Measurements from ENCODE around the gene EPHA7.

EPHA7 gene

DNA sequence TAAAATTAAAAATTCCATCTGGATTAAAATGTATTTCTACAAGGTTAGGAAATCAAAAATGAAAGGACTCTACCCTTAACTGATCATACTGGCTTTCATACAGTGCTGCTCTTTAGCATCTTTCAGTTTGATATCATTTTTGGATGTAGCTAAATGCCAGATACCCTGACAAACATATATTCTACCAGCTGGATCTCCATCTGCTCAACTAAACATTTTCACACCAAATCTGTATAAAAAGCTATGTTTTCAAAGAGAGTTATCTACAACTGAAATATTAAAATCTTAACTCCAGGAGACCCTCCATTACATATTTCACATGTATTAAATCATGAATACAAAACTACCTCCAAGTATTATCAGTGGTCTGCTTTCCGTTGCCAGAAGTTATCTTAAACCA, 95.7 kb downstream of the EPHA7 start:
- no peaks in the 10 kb centered on the region for H3K36me3 Mint-ChIP-seq (ENCODE audit: low read depth)
- H3K4me1 Mint-ChIP-seq (ENCODE audit: low read depth) = no peaks in the 10 kb centered on the region
- H3K27me3 Mint-ChIP-seq = no peaks in the 10 kb centered on the region
- no peaks in the 10 kb centered on the region for H3K9me3 Mint-ChIP-seq
- no peak overlapping the region for H3K4me3 Mint-ChIP-seq
- no peak overlapping the region for H3K27ac Mint-ChIP-seq

DNA sequence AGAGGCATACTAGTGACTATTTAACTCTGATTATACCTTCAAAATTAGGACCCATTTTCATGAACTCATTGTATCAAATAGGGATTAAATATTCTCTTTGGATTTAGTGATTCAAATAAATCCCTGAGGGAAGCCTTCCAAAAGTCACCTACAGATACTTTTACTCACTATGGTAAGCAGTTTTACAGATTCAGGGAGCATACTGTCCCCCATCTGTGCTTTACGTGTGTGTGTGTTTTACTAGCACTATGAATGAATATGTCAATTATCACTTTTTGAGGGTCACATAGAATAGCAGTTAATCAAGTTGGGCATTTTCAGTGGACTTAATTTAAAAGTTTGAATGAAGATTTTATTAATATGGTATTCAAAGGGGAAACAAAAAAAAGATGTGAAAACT, 96.7 kb downstream of the EPHA7 start:
- H3K27ac Mint-ChIP-seq = no peak overlapping the region
- H3K4me1 Mint-ChIP-seq (ENCODE audit: low read depth) = no peaks in the 10 kb centered on the region
- no peaks in the 10 kb centered on the region for H3K36me3 Mint-ChIP-seq (ENCODE audit: low read depth)
- H3K4me3 Mint-ChIP-seq = no peak overlapping the region
- H3K9me3 Mint-ChIP-seq = no peaks in the 10 kb centered on the region
- no peaks in the 10 kb centered on the region for H3K27me3 Mint-ChIP-seq

DNA sequence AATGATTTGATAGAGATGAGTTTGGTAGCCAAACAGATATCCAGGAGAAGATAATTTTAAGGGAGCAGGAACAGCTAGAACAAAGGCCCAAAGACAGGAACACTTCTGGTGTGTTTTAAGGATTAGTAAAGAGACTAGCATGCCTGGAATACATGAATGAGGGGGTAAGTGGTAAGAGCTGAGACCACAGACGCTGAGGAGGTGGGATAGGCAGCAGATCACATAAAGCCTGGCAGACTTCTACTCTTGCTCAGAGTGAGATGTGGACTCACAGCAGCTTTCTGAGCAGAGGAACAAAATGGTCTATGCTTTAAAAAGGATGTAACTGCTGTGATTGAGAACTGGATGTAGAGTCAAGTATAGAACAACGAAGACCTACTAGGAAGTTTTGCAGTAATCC, 100.1 kb downstream of the EPHA7 start:
- no peaks in the 10 kb centered on the region for H3K9me3 Mint-ChIP-seq
- H3K27ac Mint-ChIP-seq = no peak overlapping the region
- H3K4me1 Mint-ChIP-seq (ENCODE audit: low read depth) = no peaks in the 10 kb centered on the region
- no peak overlapping the region for H3K4me3 Mint-ChIP-seq
- H3K36me3 Mint-ChIP-seq (ENCODE audit: low read depth) = no peaks in the 10 kb centered on the region
- no peaks in the 10 kb centered on the region for H3K27me3 Mint-ChIP-seq

DNA sequence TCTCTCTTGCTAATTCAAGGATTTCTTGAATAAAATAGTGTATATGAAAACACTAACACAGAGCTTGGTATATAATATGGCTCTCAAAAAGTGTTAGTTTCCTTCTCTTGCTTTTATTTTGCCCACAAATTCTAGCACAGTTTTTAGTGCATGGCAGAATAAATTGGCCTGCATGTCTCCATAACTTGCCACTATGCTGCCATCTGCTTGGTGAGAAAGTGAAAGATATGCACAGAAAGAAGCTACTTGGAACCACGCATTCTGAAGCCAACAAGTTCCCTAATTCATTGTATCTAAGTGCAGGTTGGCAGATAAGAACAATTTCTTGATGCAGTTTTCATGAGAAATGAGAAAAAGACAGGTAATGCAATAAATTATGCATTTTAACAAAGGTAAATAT, 101.2 kb downstream of the EPHA7 start:
- H3K4me3 Mint-ChIP-seq = no peak overlapping the region
- no peaks in the 10 kb centered on the region for H3K4me1 Mint-ChIP-seq (ENCODE audit: low read depth)
- no peaks in the 10 kb centered on the region for H3K27me3 Mint-ChIP-seq
- no peaks in the 10 kb centered on the region for H3K36me3 Mint-ChIP-seq (ENCODE audit: low read depth)
- no peaks in the 10 kb centered on the region for H3K9me3 Mint-ChIP-seq
- H3K27ac Mint-ChIP-seq = no peak overlapping the region

DNA sequence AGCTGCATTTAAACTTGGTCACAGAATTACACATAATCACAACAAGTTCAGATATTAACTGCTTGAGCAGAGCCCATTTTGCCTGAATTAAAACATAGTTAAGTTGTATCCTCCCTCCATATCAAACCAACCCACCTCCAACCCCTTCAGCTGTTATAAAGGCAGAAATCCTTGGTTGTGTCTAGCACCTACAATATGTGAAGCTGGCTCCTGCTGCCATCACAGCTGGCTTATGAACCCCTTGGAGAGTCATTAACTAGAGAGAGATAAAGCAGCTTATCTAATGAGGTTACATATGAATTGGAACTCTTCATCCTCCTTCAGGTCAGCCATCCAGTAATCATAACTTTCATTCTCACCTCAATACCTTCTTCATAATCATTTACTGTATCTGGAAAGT, 101.8 kb downstream of the EPHA7 start:
- no peaks in the 10 kb centered on the region for H3K27me3 Mint-ChIP-seq
- H3K36me3 Mint-ChIP-seq (ENCODE audit: low read depth) = no peaks in the 10 kb centered on the region
- no peaks in the 10 kb centered on the region for H3K9me3 Mint-ChIP-seq
- no peaks in the 10 kb centered on the region for H3K4me1 Mint-ChIP-seq (ENCODE audit: low read depth)
- H3K4me3 Mint-ChIP-seq = no peak overlapping the region
- H3K27ac Mint-ChIP-seq = no peak overlapping the region

DNA sequence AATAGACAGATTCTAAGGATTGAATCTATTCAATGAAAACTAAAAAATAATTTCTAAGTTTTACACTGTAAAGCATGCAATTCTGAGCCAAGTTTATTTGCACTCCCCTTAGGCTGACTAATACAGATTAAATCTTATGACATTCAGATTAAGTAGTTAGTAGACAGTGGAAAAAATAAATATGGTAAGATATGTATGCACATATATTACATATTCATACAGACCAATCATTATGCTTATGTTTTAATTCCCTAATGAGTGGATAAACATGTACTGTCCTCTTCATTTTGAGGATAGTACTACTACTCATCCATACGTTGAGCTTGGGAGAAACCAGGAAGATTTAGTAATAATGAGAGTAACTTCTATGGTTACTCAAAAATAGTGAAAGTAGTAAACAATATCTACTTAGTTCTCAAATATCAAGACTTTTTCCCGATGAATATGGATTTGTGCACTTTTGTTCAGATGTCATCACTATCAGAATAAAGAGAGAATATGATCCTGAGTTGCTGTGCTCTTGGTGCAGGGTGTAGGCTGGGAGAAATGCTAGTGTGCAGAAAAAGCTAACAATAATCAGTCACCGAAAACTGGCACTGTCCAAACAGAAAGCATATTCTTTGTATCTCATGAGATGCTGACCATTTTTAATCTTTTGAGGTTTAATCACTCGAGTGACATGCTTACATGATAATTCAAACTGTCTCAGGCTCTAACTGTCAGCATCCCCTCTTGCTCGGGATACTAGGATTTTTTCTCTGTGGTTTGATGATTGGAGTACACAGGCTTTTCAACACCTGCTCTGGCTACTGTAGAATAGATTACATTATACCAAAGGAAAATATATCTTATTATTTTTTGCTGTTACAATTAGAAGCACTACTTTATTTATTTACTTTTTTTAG, 111.6 kb downstream of the EPHA7 start:
- H3K4me1 Mint-ChIP-seq (ENCODE audit: low read depth) = no peaks in the 10 kb centered on the region
- H3K36me3 Mint-ChIP-seq (ENCODE audit: low read depth) = no peaks in the 10 kb centered on the region
- H3K4me3 Mint-ChIP-seq = no peak overlapping the region
- H3K9me3 Mint-ChIP-seq = no peaks in the 10 kb centered on the region
- H3K27ac Mint-ChIP-seq = no peak overlapping the region
- H3K27me3 Mint-ChIP-seq = no peaks in the 10 kb centered on the region

DNA sequence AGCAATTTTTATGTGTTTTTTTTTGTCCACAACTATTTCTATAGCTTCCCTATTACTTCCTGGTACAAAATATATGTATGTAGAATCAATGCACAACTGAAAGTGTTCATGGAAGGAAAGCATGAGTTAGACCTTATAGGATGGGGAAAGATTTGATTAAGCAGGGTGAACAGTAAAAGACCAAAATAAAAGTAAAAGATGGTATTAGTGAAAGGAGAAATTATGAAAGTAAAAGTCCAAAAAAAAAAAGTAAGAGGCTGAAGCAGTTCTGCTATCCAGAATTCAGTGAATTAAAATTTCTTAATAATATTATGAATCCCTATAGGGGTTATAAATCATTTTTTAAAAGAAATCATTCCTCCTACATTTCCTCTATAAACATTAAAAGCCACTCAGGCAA, 114.3 kb downstream of the EPHA7 start:
- Mint-ChIP-seq H3K9me3 (peaks cover 8% of the 10 kb centered on the region), H3K27ac (no peak overlapping the region), H3K4me3 (no peak overlapping the region), H3K4me1 (ENCODE audit: low read depth) (no peaks in the 10 kb centered on the region), H3K27me3 (no peaks in the 10 kb centered on the region), H3K36me3 (ENCODE audit: low read depth) (no peaks in the 10 kb centered on the region)

DNA sequence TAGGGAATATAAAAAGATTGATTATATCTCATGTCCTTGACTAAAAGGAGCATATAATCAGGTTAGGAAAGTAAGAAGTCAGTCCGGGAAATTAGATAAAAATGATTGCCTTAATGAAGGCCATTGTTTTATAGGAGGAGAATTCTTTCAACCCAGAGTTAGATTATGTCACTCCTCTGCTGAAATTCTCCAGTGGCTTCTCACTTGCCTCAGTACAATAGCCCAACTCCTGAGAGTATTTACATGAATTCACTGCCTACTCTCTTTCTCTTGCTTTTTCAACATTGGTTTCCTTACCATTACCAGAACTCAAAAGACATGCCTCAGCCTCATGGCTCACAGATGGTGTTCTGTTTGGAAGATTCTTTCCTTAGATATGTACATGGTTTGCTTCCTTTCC, 114.9 kb downstream of the EPHA7 start:
- Mint-ChIP-seq H3K27ac (no peak overlapping the region), H3K36me3 (ENCODE audit: low read depth) (no peaks in the 10 kb centered on the region), H3K9me3 (peaks cover 11% of the 10 kb centered on the region), H3K4me1 (ENCODE audit: low read depth) (no peaks in the 10 kb centered on the region), H3K27me3 (no peaks in the 10 kb centered on the region), H3K4me3 (no peak overlapping the region)

DNA sequence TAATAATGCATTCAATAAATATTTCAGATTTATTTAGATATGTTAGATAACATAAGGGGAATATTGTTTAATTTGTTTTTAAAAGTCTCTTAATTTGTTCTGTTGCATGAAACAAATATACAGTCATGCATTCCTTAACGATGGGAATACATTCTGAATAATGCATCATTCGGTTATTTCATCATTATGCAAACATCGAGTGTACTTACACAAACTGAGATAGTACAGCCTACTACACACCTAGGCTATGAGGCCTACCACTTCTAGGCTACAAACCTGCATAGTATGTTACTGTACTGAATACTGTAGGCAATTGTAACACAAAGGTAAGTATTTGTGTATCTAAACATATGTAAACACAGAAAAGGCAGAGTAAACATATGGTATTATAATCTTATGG, 118.7 kb downstream of the EPHA7 start:
- Mint-ChIP-seq H3K9me3 (peaks cover 12% of the 10 kb centered on the region), H3K27ac (no peak overlapping the region), H3K4me3 (no peak overlapping the region)

DNA sequence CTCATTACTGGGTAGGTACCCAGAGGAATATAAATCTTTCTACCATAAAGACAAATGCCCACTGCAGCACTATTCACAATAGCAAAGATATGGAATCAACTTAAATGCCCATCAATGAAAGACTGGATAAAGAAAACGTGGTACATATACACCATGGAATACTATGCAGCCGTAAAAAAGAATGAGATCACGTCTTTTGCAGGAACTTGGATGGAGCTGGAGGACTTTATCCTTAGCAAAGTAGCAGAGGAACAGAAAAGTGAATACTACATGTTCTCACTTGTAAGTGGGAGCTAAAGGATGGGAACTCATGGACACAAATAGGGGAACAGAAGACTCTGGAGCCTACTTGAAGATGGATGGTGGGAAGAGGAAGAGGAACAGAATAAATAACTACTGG, 119.7 kb downstream of the EPHA7 start:
- Mint-ChIP-seq H3K9me3 (peaks cover 12% of the 10 kb centered on the region), H3K36me3 (ENCODE audit: low read depth) (no peaks in the 10 kb centered on the region), H3K4me1 (ENCODE audit: low read depth) (no peaks in the 10 kb centered on the region), H3K27ac (no peak overlapping the region), H3K4me3 (no peak overlapping the region), H3K27me3 (no peaks in the 10 kb centered on the region)

More for the DNA sequence above, 118.7 kb downstream of the EPHA7 start:
- no peaks in the 10 kb centered on the region for H3K36me3 Mint-ChIP-seq (ENCODE audit: low read depth)
- H3K27me3 Mint-ChIP-seq = no peaks in the 10 kb centered on the region
- no peaks in the 10 kb centered on the region for H3K4me1 Mint-ChIP-seq (ENCODE audit: low read depth)

DNA sequence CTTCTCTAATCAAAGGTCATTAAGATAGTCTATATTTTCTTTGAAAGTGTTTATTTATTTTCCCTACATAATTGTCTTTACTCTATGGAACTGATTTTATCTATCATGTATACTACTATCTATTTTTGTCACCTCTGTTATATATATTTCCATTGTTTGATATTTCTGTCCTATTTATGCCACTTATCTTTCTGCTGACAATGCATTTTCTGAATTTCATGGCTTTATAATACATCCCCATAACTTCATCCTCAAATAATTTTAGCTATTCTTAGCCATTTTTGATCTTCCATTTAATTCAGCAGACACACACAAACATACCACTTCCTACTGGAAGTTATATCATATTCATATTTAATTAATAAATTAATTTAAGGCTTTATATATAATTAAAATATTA, 123.7 kb downstream of the EPHA7 start:
- H3K9me3 Mint-ChIP-seq = peaks cover 4% of the 10 kb centered on the region
- no peaks in the 10 kb centered on the region for H3K4me1 Mint-ChIP-seq (ENCODE audit: low read depth)
- no peak overlapping the region for H3K4me3 Mint-ChIP-seq
- H3K36me3 Mint-ChIP-seq (ENCODE audit: low read depth) = no peaks in the 10 kb centered on the region
- no peaks in the 10 kb centered on the region for H3K27me3 Mint-ChIP-seq
- H3K27ac Mint-ChIP-seq = no peak overlapping the region

DNA sequence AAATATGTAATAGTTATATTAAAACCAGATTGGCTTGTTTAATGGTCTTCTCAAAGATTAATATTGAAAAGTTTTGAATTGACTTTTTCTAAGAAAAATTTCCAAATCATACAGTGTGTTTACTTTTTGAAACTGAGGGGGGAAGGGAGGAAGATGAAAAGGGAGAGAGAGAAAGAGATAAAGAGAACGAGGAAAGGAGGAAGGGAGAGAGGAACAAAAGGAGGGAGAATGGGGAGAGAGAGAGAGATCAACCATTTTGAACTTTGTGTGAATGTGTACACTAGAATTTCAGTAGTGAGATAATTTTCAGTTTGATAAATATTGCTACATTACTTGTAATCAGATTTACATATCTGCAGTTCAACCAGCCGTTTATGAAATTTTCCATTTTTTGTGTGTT, 124.5 kb downstream of the EPHA7 start:
- Mint-ChIP-seq H3K9me3 (peaks cover 4% of the 10 kb centered on the region), H3K27ac (no peak overlapping the region), H3K4me3 (no peak overlapping the region), H3K4me1 (ENCODE audit: low read depth) (no peaks in the 10 kb centered on the region), H3K36me3 (ENCODE audit: low read depth) (no peaks in the 10 kb centered on the region), H3K27me3 (no peaks in the 10 kb centered on the region)

DNA sequence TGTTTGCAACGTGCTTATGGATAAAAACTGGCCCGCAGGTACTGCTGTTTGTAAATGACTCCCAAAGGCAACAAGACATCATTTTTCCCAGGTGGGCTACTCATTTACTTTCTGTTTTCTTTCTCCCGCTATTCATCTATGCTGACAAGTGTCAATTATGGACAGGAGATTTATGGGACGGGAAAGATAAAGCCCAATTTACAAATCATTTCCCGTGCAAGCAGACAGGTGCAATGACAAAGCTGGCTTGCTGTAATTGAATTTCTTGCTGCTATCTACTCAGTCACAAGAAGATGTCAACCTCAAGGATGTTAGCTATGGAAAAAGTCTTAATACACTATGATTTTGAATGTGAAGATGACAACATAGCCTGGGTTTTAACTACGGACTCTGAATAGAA, 125.5 kb downstream of the EPHA7 start:
- Mint-ChIP-seq H3K27me3 (no peaks in the 10 kb centered on the region), H3K9me3 (no peaks in the 10 kb centered on the region), H3K4me3 (no peak overlapping the region), H3K36me3 (ENCODE audit: low read depth) (no peaks in the 10 kb centered on the region), H3K4me1 (ENCODE audit: low read depth) (no peaks in the 10 kb centered on the region), H3K27ac (no peak overlapping the region)

DNA sequence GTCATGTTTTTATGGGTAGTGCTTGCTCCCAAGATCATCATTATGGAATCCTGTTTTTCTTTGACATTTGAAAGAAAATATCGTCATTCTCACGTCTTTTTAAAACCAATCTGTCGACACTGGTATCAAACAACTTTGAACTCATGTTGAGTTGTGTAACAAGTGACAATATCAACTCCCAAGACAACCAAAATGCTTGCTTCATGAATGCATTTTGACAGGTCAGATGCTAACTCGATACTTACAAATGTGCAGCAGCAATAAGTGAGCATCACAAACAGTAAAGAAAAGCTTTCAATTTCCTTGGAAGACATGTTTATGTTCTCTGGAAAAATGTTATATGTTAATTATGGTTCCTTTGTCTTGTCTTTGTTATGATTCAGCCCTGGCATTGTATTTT, 125.9 kb downstream of the EPHA7 start:
- no peak overlapping the region for H3K4me3 Mint-ChIP-seq
- no peak overlapping the region for H3K27ac Mint-ChIP-seq
- H3K36me3 Mint-ChIP-seq (ENCODE audit: low read depth) = no peaks in the 10 kb centered on the region
- no peaks in the 10 kb centered on the region for H3K27me3 Mint-ChIP-seq
- no peaks in the 10 kb centered on the region for H3K4me1 Mint-ChIP-seq (ENCODE audit: low read depth)
- H3K9me3 Mint-ChIP-seq = no peaks in the 10 kb centered on the region

DNA sequence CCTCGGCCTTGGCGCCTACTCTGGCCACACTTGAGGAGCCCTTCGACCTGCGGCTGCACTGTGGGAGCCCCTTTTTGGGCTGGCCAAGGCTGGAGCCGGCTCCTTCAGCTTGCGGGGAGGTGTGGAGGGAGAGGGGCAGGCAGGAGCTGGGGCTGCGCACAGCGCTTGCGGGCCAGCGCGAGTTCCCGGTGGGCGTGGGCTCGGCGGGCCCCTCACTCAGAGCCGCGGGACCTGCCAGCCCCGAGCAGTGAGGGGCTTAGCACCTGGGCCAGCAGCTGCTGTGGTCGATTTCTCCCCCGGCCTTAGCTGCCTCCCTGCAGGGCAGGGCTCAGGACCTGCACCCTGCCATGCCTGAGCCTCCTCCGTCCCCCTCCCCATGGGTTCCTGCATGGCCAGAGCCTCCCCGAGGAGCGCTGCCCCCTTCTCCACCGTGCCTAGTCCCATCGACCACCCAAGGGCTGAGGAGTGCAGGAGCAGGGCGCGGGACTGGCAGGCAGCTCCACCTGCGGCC, 136.8 kb downstream of the EPHA7 start:
- H3K9me3 Mint-ChIP-seq = peaks cover 5% of the 10 kb centered on the region
- H3K36me3 Mint-ChIP-seq (ENCODE audit: low read depth) = no peaks in the 10 kb centered on the region
- H3K27me3 Mint-ChIP-seq = no peaks in the 10 kb centered on the region
- no peak overlapping the region for H3K27ac Mint-ChIP-seq
- no peaks in the 10 kb centered on the region for H3K4me1 Mint-ChIP-seq (ENCODE audit: low read depth)
- no peak overlapping the region for H3K4me3 Mint-ChIP-seq

DNA sequence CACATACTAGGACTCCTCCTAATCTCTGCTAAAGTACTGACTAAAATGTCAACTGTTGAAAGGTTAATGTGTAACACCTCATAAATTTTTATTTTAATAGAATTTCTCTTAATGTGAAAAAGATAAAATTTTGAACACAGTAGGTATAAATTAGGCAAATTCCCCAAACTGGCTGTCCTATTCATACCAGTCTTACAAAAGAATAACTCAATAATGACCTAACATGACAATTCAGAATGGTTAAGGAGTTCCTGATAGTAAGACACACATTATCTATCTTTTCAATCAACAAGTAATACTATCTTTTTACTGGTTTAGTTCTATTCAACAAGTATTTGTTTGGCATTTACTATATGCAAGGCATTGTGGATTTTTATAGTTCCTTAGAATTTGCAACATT, 141.1 kb downstream of the EPHA7 start:
- H3K27ac Mint-ChIP-seq = no peak overlapping the region
- no peaks in the 10 kb centered on the region for H3K36me3 Mint-ChIP-seq (ENCODE audit: low read depth)
- peaks cover 6% of the 10 kb centered on the region for H3K9me3 Mint-ChIP-seq
- H3K4me1 Mint-ChIP-seq (ENCODE audit: low read depth) = no peaks in the 10 kb centered on the region
- no peak overlapping the region for H3K4me3 Mint-ChIP-seq
- no peaks in the 10 kb centered on the region for H3K27me3 Mint-ChIP-seq

Measured in stimulated activated naive CD8-positive, alpha-beta T cell treated with anti-CD3 and anti-CD28 coated beads, Interleukin-15, Interleukin-2, amounts not matched to agents 100 ng/mL and 50 ng/mL, for 24 hours (primary cell).